ENCODE measurements around the gene KRTAP5-3.

GRCh38 chr11:1568441-1568911 lies 39.8 kb downstream of the KRTAP5-3 start:
- TF ChIP-seq CTCF (tag by site-specific recombination; IDR thresholded peaks at IDR 0.05) (no peak), ZNF138 (tag by site-specific recombination; IDR thresholded peaks at IDR 0.05; ENCODE audit: borderline replicate concordance) (no peak), WT1 (tag by site-specific recombination; IDR thresholded peaks at IDR 0.05) (no peak), ZFP3 (tag by site-specific recombination; IDR thresholded peaks at IDR 0.05; ENCODE audit: low read depth) (no peak), BCL11B (tag by site-specific recombination; IDR thresholded peaks at IDR 0.05; ENCODE audit: low read depth) (no peak), ZNF292 (tag by site-specific recombination; IDR thresholded peaks at IDR 0.05; ENCODE audit: borderline replicate concordance, low read depth) (no peak), SCRT1 (tag by site-specific recombination; IDR thresholded peaks at IDR 0.05; ENCODE audit: borderline replicate concordance) (no peak), ZNF398 (tag by site-specific recombination; IDR thresholded peaks at IDR 0.05) (no peak), ZNF274 (IDR thresholded peaks at IDR 0.05; ENCODE audit: low read length) (no peak), ZNF274 (tag by site-specific recombination; IDR thresholded peaks at IDR 0.05; ENCODE audit: borderline replicate concordance) (no peak), ZBTB8A (tag by site-specific recombination; IDR thresholded peaks at IDR 0.05) (no peak), KLF16 (tag by site-specific recombination; IDR thresholded peaks at IDR 0.05) (no peak)
- TF ChIP-seq, protein P1, sequence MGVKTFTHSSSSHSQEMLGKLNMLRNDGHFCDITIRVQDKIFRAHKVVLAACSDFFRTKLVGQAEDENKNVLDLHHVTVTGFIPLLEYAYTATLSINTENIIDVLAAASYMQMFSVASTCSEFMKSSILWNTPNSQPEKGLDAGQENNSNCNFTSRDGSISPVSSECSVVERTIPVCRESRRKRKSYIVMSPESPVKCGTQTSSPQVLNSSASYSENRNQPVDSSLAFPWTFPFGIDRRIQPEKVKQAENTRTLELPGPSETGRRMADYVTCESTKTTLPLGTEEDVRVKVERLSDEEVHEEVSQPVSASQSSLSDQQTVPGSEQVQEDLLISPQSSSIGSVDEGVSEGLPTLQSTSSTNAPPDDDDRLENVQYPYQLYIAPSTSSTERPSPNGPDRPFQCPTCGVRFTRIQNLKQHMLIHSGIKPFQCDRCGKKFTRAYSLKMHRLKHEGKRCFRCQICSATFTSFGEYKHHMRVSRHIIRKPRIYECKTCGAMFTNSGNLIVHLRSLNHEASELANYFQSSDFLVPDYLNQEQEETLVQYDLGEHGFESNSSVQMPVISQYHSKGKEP (tag by site-specific recombination; IDR thresholded peaks at IDR 0.05) = no peak
- TF ChIP-seq, protein P2, sequence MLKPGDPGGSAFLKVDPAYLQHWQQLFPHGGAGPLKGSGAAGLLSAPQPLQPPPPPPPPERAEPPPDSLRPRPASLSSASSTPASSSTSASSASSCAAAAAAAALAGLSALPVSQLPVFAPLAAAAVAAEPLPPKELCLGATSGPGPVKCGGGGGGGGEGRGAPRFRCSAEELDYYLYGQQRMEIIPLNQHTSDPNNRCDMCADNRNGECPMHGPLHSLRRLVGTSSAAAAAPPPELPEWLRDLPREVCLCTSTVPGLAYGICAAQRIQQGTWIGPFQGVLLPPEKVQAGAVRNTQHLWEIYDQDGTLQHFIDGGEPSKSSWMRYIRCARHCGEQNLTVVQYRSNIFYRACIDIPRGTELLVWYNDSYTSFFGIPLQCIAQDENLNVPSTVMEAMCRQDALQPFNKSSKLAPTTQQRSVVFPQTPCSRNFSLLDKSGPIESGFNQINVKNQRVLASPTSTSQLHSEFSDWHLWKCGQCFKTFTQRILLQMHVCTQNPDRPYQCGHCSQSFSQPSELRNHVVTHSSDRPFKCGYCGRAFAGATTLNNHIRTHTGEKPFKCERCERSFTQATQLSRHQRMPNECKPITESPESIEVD (tag by site-specific recombination; IDR thresholded peaks at IDR 0.05) = no peak
- TF ChIP-seq, protein P3, sequence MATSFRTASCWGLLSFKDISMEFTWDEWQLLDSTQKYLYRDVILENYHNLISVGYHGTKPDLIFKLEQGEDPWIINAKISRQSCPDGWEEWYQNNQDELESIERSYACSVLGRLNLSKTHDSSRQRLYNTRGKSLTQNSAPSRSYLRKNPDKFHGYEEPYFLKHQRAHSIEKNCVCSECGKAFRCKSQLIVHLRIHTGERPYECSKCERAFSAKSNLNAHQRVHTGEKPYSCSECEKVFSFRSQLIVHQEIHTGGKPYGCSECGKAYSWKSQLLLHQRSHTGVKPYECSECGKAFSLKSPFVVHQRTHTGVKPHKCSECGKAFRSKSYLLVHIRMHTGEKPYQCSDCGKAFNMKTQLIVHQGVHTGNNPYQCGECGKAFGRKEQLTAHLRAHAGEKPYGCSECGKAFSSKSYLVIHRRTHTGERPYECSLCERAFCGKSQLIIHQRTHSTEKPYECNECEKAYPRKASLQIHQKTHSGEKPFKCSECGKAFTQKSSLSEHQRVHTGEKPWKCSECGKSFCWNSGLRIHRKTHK (tag by site-specific recombination; IDR thresholded peaks at IDR 0.05) = no peak

All from HEK293 (cell line).